NCI-H82 (cell line): ENCODE results near the gene ULBP3.
"Not testable (repeated sequence)": the region's sequence is repeated elsewhere in the genome, so short reads cannot be mapped to it uniquely, and the experiment has no call there.

Source experiments
- DNase-seq: peaks from one replicate; lab custom pipeline; 2025; lab: John Stamatoyannopoulos, UW

Gene ULBP3

GRCh38 chr6:150076196-150076893, 7.4 kb upstream of the ULBP3 start:
- no peak for DNase-seq

GRCh38 chr6:150075034-150075421, 6.1 kb upstream of the ULBP3 start:
- DNase-seq, result no peak

- DNase-seq, result not testable (repeated sequence)
These were observed 5.6 kb upstream of the ULBP3 start for GRCh38 chr6:150074396-150075033.

- no peak for DNase-seq
These were observed 3.3 kb upstream of the ULBP3 start for GRCh38 chr6:150072201-150072600.

GRCh38 chr6:150070236-150070818, 1.4 kb upstream of the ULBP3 start:
- DNase-seq, result no peak

- DNase-seq, result peak; percentile 44
These were observed 785 bp upstream of the ULBP3 start for GRCh38 chr6:150069706-150070105.

- DNase-seq, result no peak
These were observed 770 bp downstream of the ULBP3 start for GRCh38 chr6:150068151-150068550.

- no peak for DNase-seq
These were observed 3.8 kb downstream of the ULBP3 start for GRCh38 chr6:150065083-150065482.

GRCh38 chr6:150063640-150064039, 5.3 kb downstream of the ULBP3 start:
- no peak for DNase-seq

GRCh38 chr6:150059973-150060372, 8.9 kb downstream of the ULBP3 start:
- not testable (repeated sequence) for DNase-seq

GRCh38 chr6:150058986-150059385, 9.9 kb downstream of the ULBP3 start:
- no peak for DNase-seq

GRCh38 chr6:150058231-150058792, 10.6 kb downstream of the ULBP3 start:
- no peak for DNase-seq

- DNase-seq, result no peak
These were observed 11.4 kb downstream of the ULBP3 start for GRCh38 chr6:150057501-150057951.

GRCh38 chr6:150056916-150057315, 12.0 kb downstream of the ULBP3 start:
- DNase-seq, result no peak

- DNase-seq, result no peak
These were observed 12.8 kb downstream of the ULBP3 start for GRCh38 chr6:150056156-150056555.

GRCh38 chr6:150055131-150055530, 13.8 kb downstream of the ULBP3 start:
- no peak for DNase-seq

- no peak for DNase-seq
These were observed 15.5 kb downstream of the ULBP3 start for GRCh38 chr6:150053450-150053849.

GRCh38 chr6:150050846-150051245, 18.1 kb downstream of the ULBP3 start:
- DNase-seq, result no peak

GRCh38 chr6:150048099-150048498, 20.8 kb downstream of the ULBP3 start:
- no peak for DNase-seq

- DNase-seq, result no peak
These were observed 22.0 kb downstream of the ULBP3 start for GRCh38 chr6:150046943-150047342.

- no peak for DNase-seq
These were observed 24.2 kb downstream of the ULBP3 start for GRCh38 chr6:150044621-150045145.

- DNase-seq, result no peak
These were observed 25.2 kb downstream of the ULBP3 start for GRCh38 chr6:150043501-150044412.
